Measurements from ENCODE around the gene SIGLEC9.
A peak's percentile ranks its signal among the peaks of the same experiment; 100 is the strongest.

SIGLEC9 gene

GRCh38 chr19:51097166-51097738 lies 27.5 kb upstream of the SIGLEC9 start:
- TF ChIP-seq, protein P1, sequence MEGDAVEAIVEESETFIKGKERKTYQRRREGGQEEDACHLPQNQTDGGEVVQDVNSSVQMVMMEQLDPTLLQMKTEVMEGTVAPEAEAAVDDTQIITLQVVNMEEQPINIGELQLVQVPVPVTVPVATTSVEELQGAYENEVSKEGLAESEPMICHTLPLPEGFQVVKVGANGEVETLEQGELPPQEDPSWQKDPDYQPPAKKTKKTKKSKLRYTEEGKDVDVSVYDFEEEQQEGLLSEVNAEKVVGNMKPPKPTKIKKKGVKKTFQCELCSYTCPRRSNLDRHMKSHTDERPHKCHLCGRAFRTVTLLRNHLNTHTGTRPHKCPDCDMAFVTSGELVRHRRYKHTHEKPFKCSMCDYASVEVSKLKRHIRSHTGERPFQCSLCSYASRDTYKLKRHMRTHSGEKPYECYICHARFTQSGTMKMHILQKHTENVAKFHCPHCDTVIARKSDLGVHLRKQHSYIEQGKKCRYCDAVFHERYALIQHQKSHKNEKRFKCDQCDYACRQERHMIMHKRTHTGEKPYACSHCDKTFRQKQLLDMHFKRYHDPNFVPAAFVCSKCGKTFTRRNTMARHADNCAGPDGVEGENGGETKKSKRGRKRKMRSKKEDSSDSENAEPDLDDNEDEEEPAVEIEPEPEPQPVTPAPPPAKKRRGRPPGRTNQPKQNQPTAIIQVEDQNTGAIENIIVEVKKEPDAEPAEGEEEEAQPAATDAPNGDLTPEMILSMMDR (conservative IDR thresholded peaks at IDR 0.05; ENCODE audit: low read length) = peak; percentile 65
- peak; percentile 50 for DNase-seq (ENCODE audit: low read depth)
- no peak overlapping the region for H3K4me3 ChIP-seq (ENCODE audit: low read length)

DNA sequence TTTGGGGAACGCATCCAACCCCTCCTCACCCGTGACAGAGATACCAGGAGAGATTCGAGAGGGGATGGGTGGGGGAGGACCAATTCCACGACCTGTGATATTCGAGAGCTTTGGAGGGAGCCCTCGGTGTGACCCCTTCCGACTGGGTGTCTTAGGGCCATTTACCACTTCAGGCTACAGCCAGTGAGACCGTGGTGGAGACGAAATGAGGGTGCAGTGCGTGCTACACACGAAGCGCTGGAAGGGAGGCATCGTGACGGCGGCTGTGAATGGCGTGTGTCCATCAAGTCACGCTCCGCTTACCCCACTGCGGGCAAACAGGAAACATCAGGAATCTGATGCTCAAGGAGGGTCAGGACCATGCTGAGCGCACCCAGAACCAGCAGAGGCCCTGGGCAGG lies 26.9 kb upstream of the SIGLEC9 start:
- DNase-seq (ENCODE audit: low read depth) = no peak
- TF ChIP-seq, protein P1 (conservative IDR thresholded peaks at IDR 0.05; ENCODE audit: low read length) = no peak
- H3K4me3 ChIP-seq (ENCODE audit: low read length) = no peak overlapping the region

- no peak overlapping the region for H3K4me3 ChIP-seq (ENCODE audit: low read length)
- TF ChIP-seq, protein P1 (conservative IDR thresholded peaks at IDR 0.05; ENCODE audit: low read length) = no peak
- no peak for DNase-seq (ENCODE audit: low read depth)
Observed at GRCh38 chr19:51098365-51099046, 26.2 kb upstream of the SIGLEC9 start.

DNA sequence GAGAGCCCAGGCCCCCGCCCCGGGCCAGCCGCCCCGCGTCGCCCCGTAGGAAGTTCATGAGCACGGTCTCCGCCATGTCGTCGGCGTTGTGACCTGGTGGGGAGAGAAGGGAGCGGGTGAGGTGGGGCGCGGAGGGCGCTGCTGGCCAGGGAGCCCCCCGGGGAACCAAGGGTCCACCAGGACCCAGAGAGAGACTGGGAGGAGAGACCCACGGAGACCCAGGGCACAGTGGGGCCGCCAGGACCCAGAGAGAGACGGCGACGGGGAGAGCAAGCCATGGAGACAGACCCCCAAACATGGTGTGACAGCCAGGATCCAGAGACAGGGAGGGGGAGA lies 25.7 kb upstream of the SIGLEC9 start:
- TF ChIP-seq, protein P1 (conservative IDR thresholded peaks at IDR 0.05; ENCODE audit: low read length) = no peak

DNA sequence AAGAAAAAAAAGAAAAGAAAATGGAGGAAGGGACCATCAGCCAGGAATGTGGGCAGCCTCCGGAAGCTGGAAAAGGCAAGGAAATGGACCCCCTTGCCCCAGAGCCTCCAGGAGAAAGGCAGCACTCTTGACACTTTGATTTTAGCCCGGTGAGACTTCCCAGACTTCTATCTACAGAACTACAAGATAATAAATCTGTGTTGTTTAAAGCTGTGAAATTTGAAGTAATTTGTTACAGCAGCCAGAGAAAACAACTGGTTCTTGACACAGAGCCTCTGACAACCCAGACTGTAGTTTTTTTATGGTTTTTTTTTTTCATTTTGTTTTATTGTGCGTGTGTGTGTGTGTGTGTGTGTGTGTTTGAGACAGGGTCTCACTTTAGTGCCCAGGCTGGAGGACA lies 24.1 kb upstream of the SIGLEC9 start:
- TF ChIP-seq, protein P1 (conservative IDR thresholded peaks at IDR 0.05; ENCODE audit: low read length) = no peak
- no peak overlapping the region for H3K4me3 ChIP-seq (ENCODE audit: low read length)
- DNase-seq (ENCODE audit: low read depth) = no peak

More for the DNA sequence above, 25.7 kb upstream of the SIGLEC9 start:
- DNase-seq (ENCODE audit: low read depth) = no peak
- H3K4me3 ChIP-seq (ENCODE audit: low read length) = no peak overlapping the region

- no peak overlapping the region for H3K4me3 ChIP-seq (ENCODE audit: low read length)
- TF ChIP-seq, protein P1 (conservative IDR thresholded peaks at IDR 0.05; ENCODE audit: low read length) = no peak
- DNase-seq (ENCODE audit: low read depth) = peak; percentile 18
Observed at GRCh38 chr19:51101171-51101865, 23.4 kb upstream of the SIGLEC9 start.

GRCh38 chr19:51102991-51103390 lies 21.7 kb upstream of the SIGLEC9 start:
- no peak for DNase-seq (ENCODE audit: low read depth)
- TF ChIP-seq, protein P1 (conservative IDR thresholded peaks at IDR 0.05; ENCODE audit: low read length) = no peak
- no peak overlapping the region for H3K4me3 ChIP-seq (ENCODE audit: low read length)

Data from AG10803 (cell line).